ENCODE results near the gene NTF3.
"Not testable (repeated sequence)": the region's sequence is repeated elsewhere in the genome, so short reads cannot be mapped to it uniquely, and the experiment has no call there.

Gene NTF3

GRCh38 chr12:5534426-5535199, 102.7 kb downstream of the NTF3 start:
- DNase-seq (ENCODE audit: low spot score) = no peak

GRCh38 chr12:5535541-5535940, 103.6 kb downstream of the NTF3 start:
- DNase-seq (ENCODE audit: low spot score) = no peak

GRCh38 chr12:5537026-5537615, 105.2 kb downstream of the NTF3 start:
- DNase-seq (ENCODE audit: low spot score) = not testable (repeated sequence)

GRCh38 chr12:5537771-5538170, 105.9 kb downstream of the NTF3 start:
- no peak for DNase-seq (ENCODE audit: low spot score)
